Left cardiac atrium (tissue), 4 donors: Measurements from ENCODE around the gene MRPL3. TPM values are rescaled to one million over a fixed set of nuclear protein-coding genes. Genes with fewer than 3 reads are reported as not detected.

ENCODE experiments used
- ATAC-seq, 2 donors: fragments of 200-7000 bp; cut with Tn5 transposase; one replicate each; pipeline ENCODE4 v1.9.1; 2020; ENCODE audit warnings: mild to moderate bottlenecking in 2 of 2, moderate library complexity in 2 of 2
- DNase-seq: peaks from one replicate; pipeline ENCODE4 v3.0.0-alpha.2; 2020
- intact Hi-C, 2 donors: fragments of 100-400 bp; cut with DNase I; formaldehyde crosslinking; loops; one replicate each; pipeline versions ENCODE4 v1.14.1 to v1.15.1; 2022 to 2023
- total RNA-seq, 2 donors: library from RNA; stranded (reverse); fragmentation: NEBNext Ultra II Directional; extraction: Animal tissue kit (Norgen Biotek cat#: 25700); gene quantifications; one replicate each; pipeline ENCODE4 v1.2.1, GENCODE V29; 2021
- donor health status: DM: no; HTN: yes; CAD: no.
- donor health status: DM: no; HTN: yes; CAD: no; lungs with severe emphysema.
- donor health status: DM: yes; HTN: yes; CAD: no.
- donor health status: Dilated cardiomyopathy.

Gene MRPL3
- total RNA-seq, 2 donors from 2014 or later: 47.0 to 62.0 TPM

DNA sequence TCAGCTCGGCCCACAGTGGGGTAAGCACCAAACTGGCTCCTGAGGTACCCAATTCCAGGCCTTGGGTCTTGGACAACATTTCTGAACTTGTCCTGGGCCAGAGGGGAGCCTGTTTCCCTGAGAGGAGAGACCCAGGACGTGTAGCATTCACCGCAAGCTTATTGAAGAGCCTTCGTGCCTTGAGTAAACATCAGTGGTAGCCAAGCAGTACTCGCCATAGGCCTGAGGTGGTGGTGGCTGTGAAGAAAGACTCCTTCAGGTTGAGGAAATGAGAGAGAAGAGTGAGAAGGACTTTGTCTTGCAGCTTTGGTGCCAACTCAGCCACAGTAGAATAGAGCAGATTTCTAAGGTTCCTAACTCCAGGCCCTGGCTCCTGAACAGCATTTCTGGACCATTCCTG lies 71.0 kb downstream of the MRPL3 start:
- DNase-seq: no peak
- no peak for ATAC-seq
- intact Hi-C loops: no loop called here

DNA sequence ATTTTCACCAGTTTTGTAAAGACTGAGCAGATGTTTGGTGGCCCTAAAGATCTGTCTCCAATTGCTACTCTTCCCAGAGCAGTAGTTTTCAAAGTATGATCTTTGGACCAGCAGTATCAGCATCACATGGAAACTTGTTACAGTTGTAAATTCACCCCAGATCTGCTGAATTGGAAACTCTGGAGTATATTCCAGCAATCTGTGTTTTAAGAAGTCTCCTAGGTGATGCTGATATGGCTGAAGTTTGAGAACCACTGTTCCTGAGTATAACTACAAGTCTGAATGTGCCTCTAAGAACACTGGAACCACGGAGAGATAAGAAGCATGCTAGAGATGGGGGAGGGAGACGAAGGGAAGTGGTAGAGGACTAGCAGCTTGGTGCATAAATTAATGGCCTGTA lies 75.5 kb downstream of the MRPL3 start:
- DNase-seq (no peak), ATAC-seq (no peak)
- intact Hi-C loops: no loop called here

DNA sequence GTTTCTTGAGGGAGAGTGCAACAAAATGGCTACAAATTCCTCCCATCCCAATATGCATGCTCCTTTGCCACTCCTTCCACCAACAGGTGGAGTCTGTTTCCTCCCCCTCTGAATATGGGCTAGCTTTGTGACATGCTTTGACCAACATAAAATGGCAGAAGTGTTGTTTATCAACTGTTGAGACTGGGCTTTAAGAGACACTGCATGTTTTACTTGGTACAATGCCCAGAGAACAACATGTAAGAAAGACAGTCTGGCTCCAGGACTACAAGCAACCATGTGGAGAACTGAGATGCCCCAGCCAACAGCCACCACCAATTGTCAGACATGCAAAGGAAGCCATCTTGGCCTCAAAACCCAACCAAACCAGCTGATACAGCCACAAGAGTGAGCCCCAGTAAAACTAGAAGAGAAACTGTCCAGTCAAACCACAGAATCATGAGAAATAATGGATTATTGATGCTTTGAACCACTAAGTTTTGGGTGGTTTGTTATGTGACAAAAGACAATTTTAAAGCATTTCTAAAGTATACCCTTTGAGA lies 80.7 kb downstream of the MRPL3 start:
- DNase-seq (no peak), ATAC-seq (no peak)
- intact Hi-C loops: no loop called here

DNA sequence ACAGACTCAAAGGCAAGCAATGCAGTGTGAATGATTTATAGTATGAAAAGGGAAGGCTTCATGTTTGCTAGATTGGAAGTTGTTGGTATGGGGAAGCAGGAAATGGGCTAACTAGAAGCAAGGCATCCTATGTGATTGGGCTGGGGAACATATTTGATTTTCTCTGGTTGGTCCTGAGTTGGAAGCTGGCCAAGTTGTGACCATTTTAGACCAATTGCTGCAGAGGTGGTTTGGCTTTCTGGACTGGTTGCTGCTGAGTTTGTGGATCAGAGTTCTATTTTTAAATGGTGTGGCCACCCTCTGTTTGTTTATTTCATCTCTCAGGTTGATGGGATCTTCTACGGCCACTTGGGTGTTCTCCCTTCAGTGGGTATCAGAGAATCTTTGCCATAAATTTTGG lies 81.5 kb downstream of the MRPL3 start:
- no peak for DNase-seq
- ATAC-seq: no peak
- intact Hi-C loops: no loop called here

DNA sequence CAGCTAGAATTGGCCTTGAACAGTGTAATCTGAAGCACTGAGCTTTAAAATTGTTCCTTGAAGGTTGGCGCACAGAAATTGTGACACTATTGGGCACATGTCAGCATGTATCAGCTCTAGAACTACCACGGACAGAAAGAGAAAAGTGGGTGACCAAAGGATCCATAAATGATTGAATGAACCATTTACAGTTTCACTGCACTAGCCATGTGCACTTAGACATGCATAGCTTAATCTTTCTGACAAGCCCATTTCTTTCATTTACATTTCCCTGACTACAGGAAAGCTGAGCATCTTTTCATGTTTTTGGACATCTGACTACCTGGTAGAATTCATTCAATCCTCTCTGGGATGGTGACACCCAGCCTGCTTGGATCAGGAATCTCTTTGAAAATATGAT lies 85.0 kb downstream of the MRPL3 start:
- ATAC-seq: no peak
- intact Hi-C loops: no loop called here
- DNase-seq: no peak

Other genes starting within 250 kb of the MRPL3 start
- gene NUDT16, start 121.2 kb downstream of the MRPL3 start, total RNA-seq: 10 to 100 TPM; 19.8 to 25.4 TPM